Myometrial cell (primary cell): ENCODE results near the gene CPNE1. TPM values are rescaled to one million over a fixed set of nuclear protein-coding genes. Genes with fewer than 3 reads are reported as not detected.

Source experiments
- total RNA-seq: library from RNA; depleted of rRNA; stranded (reverse); fragments of >200 nt; gene quantifications from 2 replicates; pipeline ENCODE4 v1.2.3, GENCODE V29; 2015

CPNE1 gene
- 142 and 148 TPM in 2 replicates for total RNA-seq

DNA sequence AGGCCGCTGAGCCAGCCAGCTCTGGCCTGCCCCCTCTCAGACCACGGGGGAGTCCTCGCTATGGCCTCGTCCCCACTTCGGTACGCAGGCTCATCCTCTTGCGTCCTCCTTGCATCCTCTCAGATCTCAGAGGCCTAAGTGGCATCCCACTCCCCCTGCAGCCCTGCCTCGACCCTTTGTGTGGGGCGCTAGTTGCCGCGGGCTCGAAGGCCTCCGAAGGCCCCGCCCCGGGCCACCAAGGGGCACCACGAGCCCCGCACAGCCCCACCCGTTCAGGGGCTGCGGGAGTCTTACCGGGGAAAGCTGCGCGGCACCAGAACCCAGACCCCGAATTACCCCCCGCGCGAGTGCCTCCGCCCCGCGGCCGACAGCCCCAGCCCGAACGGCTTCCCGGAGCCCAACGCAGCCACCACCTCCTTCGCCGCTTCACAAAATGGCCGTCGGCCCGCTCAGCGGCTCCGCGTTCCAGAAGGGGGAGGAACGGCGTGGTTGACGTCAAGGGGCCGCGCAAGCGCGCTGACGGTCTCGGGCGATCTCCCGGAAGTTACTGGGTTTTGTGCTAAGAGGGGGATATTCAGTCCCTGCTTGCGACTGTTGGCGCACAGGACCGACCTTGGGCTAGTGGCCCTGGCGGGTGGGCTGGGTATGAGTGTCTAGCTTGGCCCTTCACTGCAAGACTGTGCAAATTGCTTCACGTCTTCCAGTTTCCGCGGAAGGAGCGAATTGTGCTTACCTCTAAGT, at the start of gene CPNE1, which contains the start of gene RBM12:
Gene CPNE1 (minus strand): TSS at position 435 of the 741 bp plus-strand sequence. CDS start 31,977 bp downstream, outside the sequence.
Gene RBM12 (minus strand): TSS at position 435 of the 741 bp plus-strand sequence. CDS start 9,578 bp downstream, outside the sequence.

DNA sequence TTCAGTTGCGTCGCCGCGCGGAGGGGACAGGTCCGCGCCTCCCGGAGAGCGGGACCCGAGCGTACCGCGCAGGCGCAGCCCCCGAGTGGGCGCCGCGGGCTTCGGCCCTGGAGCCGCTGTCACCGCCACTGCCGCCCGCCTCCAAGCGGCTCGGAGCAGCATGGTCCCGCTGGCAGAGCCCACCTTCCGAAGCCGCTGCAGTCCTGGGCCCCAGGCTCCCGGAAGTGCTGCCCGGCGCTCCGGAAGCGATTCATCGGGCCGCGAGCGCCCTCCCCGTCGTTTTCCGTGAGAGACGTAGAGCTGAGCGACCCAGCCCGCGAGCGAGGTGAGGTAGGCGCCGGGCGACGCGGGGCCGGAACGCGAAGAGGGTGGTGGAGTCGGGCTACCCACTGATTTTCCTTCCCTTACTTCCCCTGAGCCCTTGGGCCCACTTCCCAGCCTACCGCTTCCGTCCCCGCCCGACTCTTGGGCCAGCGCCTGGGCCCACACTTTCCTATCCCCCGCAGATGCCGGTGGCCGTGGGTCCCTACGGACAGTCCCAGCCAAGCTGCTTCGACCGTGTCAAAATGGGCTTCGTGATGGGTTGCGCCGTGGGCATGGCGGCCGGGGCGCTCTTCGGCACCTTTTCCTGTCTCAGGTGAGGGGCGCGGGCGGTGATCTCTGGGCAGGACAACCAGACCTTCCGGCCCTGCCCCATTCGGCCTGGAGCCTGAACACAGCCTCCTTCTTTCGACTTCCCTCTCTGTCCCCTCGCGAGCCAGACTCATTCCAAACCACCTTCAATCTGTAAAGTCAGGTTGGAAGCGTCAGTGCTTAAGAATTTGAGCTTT, 34.6 kb upstream of the CPNE1 start, which contains the start of the genes NFS1 and ROMO1:
Gene NFS1 (minus strand): TSS at position 226 of the 830 bp plus-strand sequence. CDS start 64 bp downstream, at position 162.
Gene ROMO1 (plus strand): TSS at position 279 of the 830 bp plus-strand sequence. CDS start 228 bp downstream, at position 507.

DNA sequence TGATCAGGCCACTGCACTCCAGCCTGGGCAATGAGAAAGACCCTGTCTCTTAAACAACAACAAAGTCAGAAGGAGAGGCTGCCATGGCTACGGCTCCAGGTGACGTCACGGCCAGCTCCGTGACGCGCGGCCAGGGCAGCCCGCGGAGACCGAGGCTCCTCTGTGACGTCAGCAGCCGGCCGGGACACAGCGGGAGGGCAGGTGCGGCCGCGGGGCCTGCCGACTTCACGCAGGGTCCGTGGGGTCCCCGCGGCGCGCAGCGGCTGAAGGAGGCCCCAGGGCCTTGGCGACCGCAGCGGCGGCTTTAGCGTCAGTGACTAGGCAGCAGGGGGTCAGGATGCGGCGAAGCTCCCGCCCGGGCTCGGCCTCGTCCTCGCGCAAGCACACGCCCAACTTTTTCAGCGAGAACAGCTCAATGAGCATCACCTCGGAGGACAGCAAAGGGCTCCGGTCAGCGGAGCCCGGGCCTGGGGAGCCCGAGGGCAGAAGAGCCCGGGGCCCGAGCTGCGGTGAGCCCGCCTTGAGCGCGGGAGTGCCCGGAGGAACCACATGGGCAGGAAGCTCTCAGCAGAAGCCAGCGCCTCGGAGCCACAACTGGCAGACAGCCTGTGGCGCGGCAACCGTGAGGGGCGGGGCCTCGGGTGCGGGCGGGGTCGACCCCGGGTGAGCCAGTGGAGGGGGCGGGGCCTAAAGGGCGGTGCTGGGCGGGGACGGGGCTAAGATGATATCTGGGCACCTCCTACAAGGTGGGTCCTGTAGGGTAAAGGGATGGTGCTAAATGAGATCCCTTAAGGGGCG, 48.8 kb downstream of the CPNE1 start, which contains the start of gene SPAG4:
Gene SPAG4 (plus strand): TSS at position 163 of the 798 bp plus-strand sequence. CDS start 175 bp downstream, at position 338.

Other genes with a start within 250 kb of the CPNE1 start
- gene GDF5, start 226.7 kb downstream of the CPNE1 start, total RNA-seq = 13.8 and 14.0 TPM in 2 replicates
- gene CEP250, start 209.3 kb downstream of the CPNE1 start, total RNA-seq = 28.0 and 28.2 TPM in 2 replicates
- gene C20orf173, start 135.2 kb downstream of the CPNE1 start, total RNA-seq = not detected in 2 replicates
- 325 and 413 TPM in 2 replicates for gene ERGIC3, start 122.8 kb downstream of the CPNE1 start, total RNA-seq
- 9.8 and 9.9 TPM in 2 replicates for gene SPAG4, start 49.1 kb downstream of the CPNE1 start, total RNA-seq
- gene RBM12, start within 50 bp of the CPNE1 start, total RNA-seq = 34.0 TPM in 2 replicates
- gene NFS1, start 34.5 kb upstream of the CPNE1 start, total RNA-seq = 24.6 and 50.5 TPM in 2 replicates
- 638 and 750 TPM in 2 replicates for gene ROMO1, start 34.5 kb upstream of the CPNE1 start, total RNA-seq
- 119 and 134 TPM in 2 replicates for gene RBM39, start 77.4 kb upstream of the CPNE1 start, total RNA-seq
- gene PHF20, start 107.1 kb upstream of the CPNE1 start, total RNA-seq = 21.0 and 21.3 TPM in 2 replicates